GM12878 (cell line): ENCODE data around the gene RNF103. TPM values are rescaled to one million over a fixed set of nuclear protein-coding genes. Genes with fewer than 3 reads are reported as not detected.

Experiments used
- ATAC-seq: fragments of 200-7000 bp; cut with Tn5 transposase; 3 replicates; pipeline ENCODE4 v1.9.1; 2020; ENCODE audit warnings: mild to moderate bottlenecking, moderate library complexity
- BruUV-seq: library from RNA; stranded (reverse); fragments of 400-500 nt; replicated peaks from 2 replicates; lab custom pipeline; 2021; lab: Mats Ljungman, UMichigan
- CTCF ChIA-PET: fragments of 300-600 bp; sonication (Branson Sonifier 250); formaldehyde crosslinking; extraction: SDS; loops from one replicate; lab custom pipeline; 2021; ENCODE audit warnings: inconsistent platforms; lab: Yijun Ruan, JAX
- POLR2A ChIA-PET: fragments of 350-600 bp; formaldehyde crosslinking; extraction: SDS; loops from one replicate; lab custom pipeline; 2021; ENCODE audit warnings: inconsistent platforms; lab: Charles Lee
- RAD21 ChIA-PET: fragments of 300-600 bp; sonication (Branson Sonifier 250); formaldehyde crosslinking; loops from one replicate; lab custom pipeline; 2023; ENCODE audit warnings: antibody characterized with exemption; ENCODE audit not compliant: unreplicated experiment; lab: Charles Lee
- SMC1A ChIA-PET: fragments of 300-600 bp; sonication (Branson Sonifier 250); formaldehyde crosslinking; loops from one replicate; lab custom pipeline; 2023; ENCODE audit not compliant: unreplicated experiment, uncharacterized antibody; lab: Charles Lee
- DNase-seq: peaks from one replicate; pipeline ENCODE4 v3.0.0-alpha.2; 2011; ENCODE audit warnings: low read depth, low spot score
- FAIRE-seq: peaks from 3 replicates; lab custom pipeline; 2011; peaks lifted over from hg19 to GRCh38; lab: Jason Lieb, UNC
- H2AFZ ChIP-seq: 2 replicates; pipeline ENCODE4 v1.6.0; 2011; ENCODE audit warnings: low read depth, low read length, control low read depth; ENCODE audit not compliant: control insufficient read depth
- H3K27ac ChIP-seq: 2 replicates; pipeline ENCODE4 v1.5.1; 2011; ENCODE audit warnings: control low read depth; ENCODE audit not compliant: control insufficient read depth, insufficient read depth
- H3K27me3 ChIP-seq, 2 experiments: replicated peaks in 1 of 2; 2 replicates each; pipeline versions ENCODE4 v1.6.0 to v1.6.1; 2011; ENCODE audit warnings: low read length in 1 of 2; ENCODE audit not compliant: control insufficient read depth in 2 of 2, insufficient read depth in 2 of 2
- H3K36me3 ChIP-seq, 2 experiments: 2 replicates each; pipeline ENCODE4 v1.5.1; 2011; ENCODE audit warnings: low read length in 1 of 2; ENCODE audit not compliant: control insufficient read depth in 2 of 2, insufficient read depth in 2 of 2
- H3K4me1 ChIP-seq: 2 replicates; pipeline ENCODE4 v1.6.1; 2011; ENCODE audit warnings: mild to moderate bottlenecking, low read length, moderate library complexity, mixed read lengths; ENCODE audit not compliant: control insufficient read depth, insufficient read depth
- H3K4me2 ChIP-seq: 2 replicates; pipeline ENCODE4 v1.6.0; 2011; ENCODE audit warnings: control low read depth; ENCODE audit not compliant: control insufficient read depth, insufficient read depth
- H3K4me3 ChIP-seq: fragments of 200-600 bp; sonication (generic); 2 replicates; pipeline ENCODE4 v1.5.1; 2016
- H3K79me2 ChIP-seq: 2 replicates; pipeline ENCODE4 v1.6.0; 2011; ENCODE audit warnings: low read length; ENCODE audit not compliant: control insufficient read depth, insufficient read depth
- H3K9ac ChIP-seq: 2 replicates; pipeline ENCODE4 v1.8.0; 2011; ENCODE audit warnings: low read length, control low read depth, mixed read lengths; ENCODE audit not compliant: control insufficient read depth, insufficient read depth
- H3K9me3 ChIP-seq: replicated peaks from 3 replicates; pipeline ENCODE4 v1.5.1; 2011; ENCODE audit warnings: mild to moderate bottlenecking, low read length; ENCODE audit not compliant: control insufficient read depth, insufficient read depth
- H4K20me1 ChIP-seq: 2 replicates; pipeline ENCODE4 v1.6.0; 2011; ENCODE audit not compliant: control insufficient read depth, insufficient read depth
- BRCA1 ChIP-seq: IDR thresholded peaks from 2 replicates; pipeline ENCODE4 v1.6.1; 2011; ENCODE audit warnings: low read depth, low read length, improper control_type of control experiment
- CBX3 ChIP-seq: fragments of 200-600 bp; sonication (generic); IDR thresholded peaks from 2 replicates; pipeline ENCODE4 v1.6.1; 2016; ENCODE audit warnings: low read depth, borderline replicate concordance
- CTCF ChIP-seq, 3 experiments: IDR thresholded peaks in 2 of 3; conservative IDR thresholded peaks in 1 of 3; 2 replicates each; pipeline ENCODE4 v1.5.1; 2011; ENCODE audit warnings: low read depth in 3 of 3, low read length in 3 of 3, mild to moderate bottlenecking in 3 of 3, control low read depth in 2 of 3, moderate library complexity in 2 of 3, inconsistent platforms in 1 of 3, mixed read lengths in 1 of 3; ENCODE audit not compliant: control insufficient read depth in 2 of 3, insufficient read depth in 1 of 3; ENCODE audit errors: extremely low read depth in 1 of 3
- IKZF2 ChIP-seq, 2 experiments: fragments of 450-650 bp; IDR thresholded peaks; 2 replicates each; pipeline ENCODE4 v1.6.1; 2017; ENCODE audit warnings: mild to moderate bottlenecking in 2 of 2, moderate library complexity in 2 of 2
- JUNB ChIP-seq: IDR thresholded peaks from 2 replicates; pipeline ENCODE4 v1.6.1; 2016; ENCODE audit warnings: antibody characterized with exemption, mild to moderate bottlenecking
- NBN ChIP-seq: fragments of 450-650 bp; IDR thresholded peaks from 2 replicates; pipeline ENCODE4 v1.6.1; 2016
- NR2C1 ChIP-seq: fragments of 450-650 bp; IDR thresholded peaks from 2 replicates; pipeline ENCODE4 v1.6.1; 2017; ENCODE audit warnings: antibody characterized with exemption, mild to moderate bottlenecking, moderate library complexity
- SIX5 ChIP-seq: IDR thresholded peaks from 2 replicates; pipeline ENCODE4 v1.6.1; 2011; ENCODE audit warnings: mild to moderate bottlenecking, low read depth, low read length, moderate library complexity; ENCODE audit not compliant: severe bottlenecking
- SRF ChIP-seq, 2 experiments: IDR thresholded peaks; 2 replicates each; pipeline ENCODE4 v1.6.1; 2011; ENCODE audit warnings: low read depth in 2 of 2, low read length in 2 of 2, mild to moderate bottlenecking in 1 of 2, moderate library complexity in 1 of 2
- TCF12 ChIP-seq: IDR thresholded peaks from 2 replicates; pipeline ENCODE4 v1.6.1; 2011; ENCODE audit warnings: low read depth, mild to moderate bottlenecking, low read length
- YY1 ChIP-seq: IDR thresholded peaks from 2 replicates; pipeline ENCODE4 v1.6.1; 2011; ENCODE audit warnings: low read depth, mild to moderate bottlenecking, low read length
- ZNF217 ChIP-seq: fragments of 450-650 bp; IDR thresholded peaks from 2 replicates; pipeline ENCODE4 v1.6.1; 2017; ENCODE audit warnings: antibody characterized with exemption, mild to moderate bottlenecking
- WGBS: methylation state at CpG from one replicate; pipeline ENCODE4 v1.1.6; 2016; ENCODE audit warnings: low lambda C conversion rate; ENCODE audit not compliant: insufficient replicate concordance, insufficient coverage; ENCODE audit errors: missing lambda C conversion rate; 5-methylcytosine and 5-hydroxymethylcytosine counted together
- in situ Hi-C: fragments of 300-500 bp; cut with MboI; formaldehyde crosslinking; loops from 9 replicates; pipeline ENCODE4 v1.14.3; 2018; ENCODE audit warnings: mixed read lengths
- intact Hi-C: fragments of 100-400 bp; cut with micrococcal nuclease; formaldehyde crosslinking; loops from one replicate; pipeline ENCODE4 v1.14.2; 2022; ENCODE audit not compliant: unreplicated experiment
- polyA plus RNA-seq, 11 experiments: library from polyadenylated mRNA; depleted of rRNA in 4 of 11; unstranded in 6 of 11; stranded (reverse) in 5 of 11; fragments of >200 nt; fragmentation: Nextera tagmentation in 4 of 11; fragmentation: Illumina TruSeq in 1 of 11; extraction: Ambion mirVana in 4 of 11; extraction: Trizol in 1 of 11; gene quantifications; 1 replicate in 1 of 11; 2 replicates in 10 of 11; pipeline versions ENCODE4 v1.2.1 to v1.2.3, GENCODE V29; 2011 to 2016; ENCODE audit warnings: inconsistent platforms in 2 of 11, missing spikeins in 2 of 11, low read depth in 1 of 11
- total RNA-seq, 4 experiments: library from RNA; depleted of rRNA in 3 of 4; stranded (reverse); fragments of >200 nt in 3 of 4; fragmentation: Illumina TruSeq in 1 of 4; extraction: Trizol in 1 of 4; gene quantifications; 2 replicates each; pipeline versions ENCODE4 v1.2.1 to v1.2.3, GENCODE V29; 2013 to 2021
- TF ChIP-seq, protein P1 (sequence below): fragments of 450-650 bp; conservative IDR thresholded peaks from 2 replicates; pipeline ENCODE4 v1.6.1; 2017; ENCODE audit warnings: mild to moderate bottlenecking, moderate library complexity
- TF ChIP-seq, protein P2 (sequence below): IDR thresholded peaks from 2 replicates; pipeline ENCODE4 v1.6.1; 2012; ENCODE audit warnings: low read length, inconsistent platforms

The RNF103 gene
- total and polyA plus RNA-seq, 10 of the 15 experiments (the other 5 are each of a cell fraction or from before 2014, with no cell fraction given) = 2.4 to 11.0 (median 8.0) TPM

GRCh38 chr2:86623043-86623493, 597 bp downstream of the RNF103 start (continued):
- TF ChIP-seq, protein P1, sequence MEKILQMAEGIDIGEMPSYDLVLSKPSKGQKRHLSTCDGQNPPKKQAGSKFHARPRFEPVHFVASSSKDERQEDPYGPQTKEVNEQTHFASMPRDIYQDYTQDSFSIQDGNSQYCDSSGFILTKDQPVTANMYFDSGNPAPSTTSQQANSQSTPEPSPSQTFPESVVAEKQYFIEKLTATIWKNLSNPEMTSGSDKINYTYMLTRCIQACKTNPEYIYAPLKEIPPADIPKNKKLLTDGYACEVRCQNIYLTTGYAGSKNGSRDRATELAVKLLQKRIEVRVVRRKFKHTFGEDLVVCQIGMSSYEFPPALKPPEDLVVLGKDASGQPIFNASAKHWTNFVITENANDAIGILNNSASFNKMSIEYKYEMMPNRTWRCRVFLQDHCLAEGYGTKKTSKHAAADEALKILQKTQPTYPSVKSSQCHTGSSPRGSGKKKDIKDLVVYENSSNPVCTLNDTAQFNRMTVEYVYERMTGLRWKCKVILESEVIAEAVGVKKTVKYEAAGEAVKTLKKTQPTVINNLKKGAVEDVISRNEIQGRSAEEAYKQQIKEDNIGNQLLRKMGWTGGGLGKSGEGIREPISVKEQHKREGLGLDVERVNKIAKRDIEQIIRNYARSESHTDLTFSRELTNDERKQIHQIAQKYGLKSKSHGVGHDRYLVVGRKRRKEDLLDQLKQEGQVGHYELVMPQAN = 0 out of 2 replicates have a peak, but pooled peaks have one; percentile 13
- 0 out of 2 replicates have a peak, but pooled peaks have one; percentile 12 for TF ChIP-seq NR2C1
- peak; percentile 4; the same call in 1 of the 2 replicates for TF ChIP-seq YY1

DNA sequence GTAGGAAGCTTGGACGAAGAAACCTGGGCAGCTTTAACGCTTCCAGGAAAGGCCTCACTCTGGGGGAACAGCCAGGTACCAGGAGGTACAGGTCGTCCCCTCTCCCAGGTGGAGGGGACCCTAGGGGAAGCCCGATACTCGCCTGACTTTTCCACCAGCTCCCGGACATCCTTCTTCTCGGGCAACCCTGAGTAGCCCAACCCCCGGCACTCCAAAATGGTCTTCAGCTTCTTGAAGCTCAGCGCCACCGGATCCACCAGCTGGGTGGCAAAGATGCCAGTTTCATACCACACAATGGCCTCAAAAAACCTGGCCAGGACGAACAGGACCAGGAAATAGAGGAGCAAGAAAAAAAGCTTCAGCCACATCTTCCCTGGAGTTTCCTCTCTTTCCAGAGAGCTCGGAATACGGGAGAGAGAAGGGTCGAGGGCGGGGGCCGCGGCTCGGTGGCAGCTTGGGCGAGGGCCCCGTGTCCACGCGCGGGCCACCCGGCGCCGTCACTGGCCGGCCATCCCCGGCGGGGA, 1.1 kb downstream of the RNF103 start:
- no peak for FAIRE-seq
- RAD21 ChIA-PET = interaction anchor here (1.0 to 3.0 kb wide), 4 partner anchors 30 to 182 kb away, joined by 4 to 10 read pairs (median 4); partner anchors contain the start of gene KDM3A
- 1% methylated on average over 28 of the region's 29 CpGs for WGBS
- Histone ChIP-seq H3K27ac (peak overlapping the region; percentile 90), H3K9me3 (no peaks in the 10 kb centered on the region), H3K27me3 (no peaks in the 10 kb centered on the region), H3K36me3 (no peaks in the 10 kb centered on the region), H3K9ac (peak overlapping the region; percentile 95), H3K4me1 (peaks cover 3% of the 10 kb centered on the region), H3K4me2 (peak overlapping the region; percentile 66), H3K4me3 (peak overlapping the region; percentile 95), H4K20me1 (no peaks in the 10 kb centered on the region), H3K79me2 (peaks cover 35% of the 10 kb centered on the region), H2AFZ (peak overlapping the region; percentile 55)
- POLR2A ChIA-PET = interaction anchor here (0.5 to 3.2 kb wide), 4 partner anchors 11 to 629 kb away, joined by 3 to 25 read pairs (median 8); partner anchors contain the start of genes CHMP3 and KDM3A
- intact Hi-C loops = loop anchor here (1.0 to 2.0 kb wide), 2 partner anchors 60 to 181 kb away; partner anchors contain the start of genes CHMP3 and KDM3A
- CTCF ChIA-PET = interaction anchor here (1.2 kb wide), 1 partner anchor 182 kb away, joined by 5 read pairs; the partner anchor contains the start of gene KDM3A
- peak; percentile 1 for ATAC-seq
- BruUV-seq = no TSS peak
- DNase-seq = no peak
- SMC1A ChIA-PET = interaction anchor here (0.9 to 1.0 kb wide), 2 partner anchors 53 to 59 kb away, joined by 3 to 4 read pairs; partner anchors contain the start of gene CHMP3
- in situ Hi-C loops = no loop called here
- TF ChIP-seq NBN (no peak), JUNB (no peak), CBX3 (no peak), CTCF (IDR thresholded peaks at IDR 0.05 in 2 of 3, conservative IDR thresholded peaks at IDR 0.05 in 1 of 3; ENCODE audit: control insufficient read depth in 2 of 3, extremely low read depth in 1 of 3, insufficient read depth in 1 of 3, low read depth in 3 of 3, low read length in 3 of 3) (no peak), IKZF2 (IDR thresholded peaks at IDR 0.05) (no peak; a peak in 2 of 4 replicates), ZNF217 (no peak), TCF12 (no peak), BRCA1 (no peak), SIX5 (no peak), SRF (IDR thresholded peaks at IDR 0.05; ENCODE audit: low read depth in 2 of 2, low read length in 2 of 2) (no peak)
- TF ChIP-seq, protein P1 = peak; percentile 32
- TF ChIP-seq, protein P2, sequence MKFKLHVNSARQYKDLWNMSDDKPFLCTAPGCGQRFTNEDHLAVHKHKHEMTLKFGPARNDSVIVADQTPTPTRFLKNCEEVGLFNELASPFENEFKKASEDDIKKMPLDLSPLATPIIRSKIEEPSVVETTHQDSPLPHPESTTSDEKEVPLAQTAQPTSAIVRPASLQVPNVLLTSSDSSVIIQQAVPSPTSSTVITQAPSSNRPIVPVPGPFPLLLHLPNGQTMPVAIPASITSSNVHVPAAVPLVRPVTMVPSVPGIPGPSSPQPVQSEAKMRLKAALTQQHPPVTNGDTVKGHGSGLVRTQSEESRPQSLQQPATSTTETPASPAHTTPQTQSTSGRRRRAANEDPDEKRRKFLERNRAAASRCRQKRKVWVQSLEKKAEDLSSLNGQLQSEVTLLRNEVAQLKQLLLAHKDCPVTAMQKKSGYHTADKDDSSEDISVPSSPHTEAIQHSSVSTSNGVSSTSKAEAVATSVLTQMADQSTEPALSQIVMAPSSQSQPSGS = no peak
